ENCODE data around the gene ADPRS.

The ADPRS gene

GRCh38 chr1:36085686-36086526, 2.8 kb upstream of the ADPRS start:
- Histone ChIP-seq H3K27me3 (ENCODE audit: insufficient read depth, low read length, poor library complexity) (peaks cover 11% of the 10 kb centered on the region), H3K4me3 (ENCODE audit: low read depth in 1 of 2, low read length in 2 of 2) (no peak overlapping the region), H2AFZ (ENCODE audit: low read depth, low read length) (no peak overlapping the region), H3K4me2 (ENCODE audit: insufficient read depth, low read length) (no peak overlapping the region), H3K9me3 (ENCODE audit: insufficient read depth, low read length, severe bottlenecking) (no peaks in the 10 kb centered on the region), H3K36me3 (ENCODE audit: insufficient read depth, low read length) (peaks cover 5% of the 10 kb centered on the region; the same call in 1 of the 2 replicates), H4K20me1 (ENCODE audit: insufficient read depth, low read length) (0 out of 2 replicates have a peak, but pooled peaks cover 4% of the 10 kb centered on the region), H3K9ac (ENCODE audit: low read depth, low read length) (no peak overlapping the region), H3K27ac (ENCODE audit: low read length) (no peak overlapping the region), H3K79me2 (ENCODE audit: insufficient read depth, low read length) (peaks cover 22% of the 10 kb centered on the region), H3K4me1 (ENCODE audit: insufficient read depth, low read length) (peaks cover 32% of the 10 kb centered on the region)
- TF ChIP-seq EZH2 (IDR thresholded peaks at IDR 0.05; ENCODE audit: borderline replicate concordance, low read depth, low read length, severe bottlenecking) (no peak), CTCF (IDR thresholded peaks at IDR 0.05; ENCODE audit: borderline replicate concordance, extremely low read depth, low read length, poor library complexity, severe bottlenecking) (no peak)
- ATAC-seq (ENCODE audit: insufficient read depth, low read depth) (no peak), DNase-seq (no peak)

GRCh38 chr1:36086529-36087232, 2.0 kb upstream of the ADPRS start:
- Histone ChIP-seq H3K4me2 (ENCODE audit: insufficient read depth, low read length) (no peak overlapping the region), H4K20me1 (ENCODE audit: insufficient read depth, low read length) (peaks cover 9% of the 10 kb centered on the region; the same call in 1 of the 2 replicates), H3K9me3 (ENCODE audit: insufficient read depth, low read length, severe bottlenecking) (no peaks in the 10 kb centered on the region), H3K27ac (ENCODE audit: low read length) (no peak overlapping the region), H3K27me3 (ENCODE audit: insufficient read depth, low read length, poor library complexity) (peaks cover 11% of the 10 kb centered on the region), H3K79me2 (ENCODE audit: insufficient read depth, low read length) (peaks cover 30% of the 10 kb centered on the region), H3K4me3 (ENCODE audit: low read depth in 1 of 2, low read length in 2 of 2) (no peak overlapping the region), H3K4me1 (ENCODE audit: insufficient read depth, low read length) (peaks cover 38% of the 10 kb centered on the region), H3K9ac (ENCODE audit: low read depth, low read length) (no peak overlapping the region), H3K36me3 (ENCODE audit: insufficient read depth, low read length) (peaks cover 12% of the 10 kb centered on the region), H2AFZ (ENCODE audit: low read depth, low read length) (0 out of 2 replicates have a peak overlapping the region, but pooled peaks have one; percentile 6)
- TF ChIP-seq CTCF (IDR thresholded peaks at IDR 0.05; ENCODE audit: borderline replicate concordance, extremely low read depth, low read length, poor library complexity, severe bottlenecking) (no peak), EZH2 (IDR thresholded peaks at IDR 0.05; ENCODE audit: borderline replicate concordance, low read depth, low read length, severe bottlenecking) (no peak)
- DNase-seq, result no peak
- ATAC-seq (ENCODE audit: insufficient read depth, low read depth), result no peak

GRCh38 chr1:36087233-36088123, 1.2 kb upstream of the ADPRS start:
- peaks cover 20% of the 10 kb centered on the region for H3K36me3 ChIP-seq (ENCODE audit: insufficient read depth, low read length)
- H2AFZ ChIP-seq (ENCODE audit: low read depth, low read length), result peak overlapping the region; percentile 96
- H3K9me3 ChIP-seq (ENCODE audit: insufficient read depth, low read length, severe bottlenecking), result no peaks in the 10 kb centered on the region
- H3K27ac ChIP-seq (ENCODE audit: low read length), result peak overlapping the region; percentile 78; the same call in 1 of the 2 replicates
- H3K9ac ChIP-seq (ENCODE audit: low read depth, low read length), result peak overlapping the region; percentile 83
- peak overlapping the region; percentile 96; the same call in 1 of the 2 replicates for H3K4me2 ChIP-seq (ENCODE audit: insufficient read depth, low read length)
- TF ChIP-seq EZH2 (IDR thresholded peaks at IDR 0.05; ENCODE audit: borderline replicate concordance, low read depth, low read length, severe bottlenecking), result no peak
- no peak for TF ChIP-seq CTCF (IDR thresholded peaks at IDR 0.05; ENCODE audit: borderline replicate concordance, extremely low read depth, low read length, poor library complexity, severe bottlenecking)
- peaks cover 44% of the 10 kb centered on the region for H3K4me1 ChIP-seq (ENCODE audit: insufficient read depth, low read length)
- DNase-seq (no peak), ATAC-seq (ENCODE audit: insufficient read depth, low read depth) (no peak)
- H3K4me3 ChIP-seq (ENCODE audit: low read depth in 1 of 2, low read length in 2 of 2), result peak overlapping the region in 1 of 2 experiments; percentile 85; a peak in 1 of 4 replicates
- peaks cover 14% of the 10 kb centered on the region; the same call in 1 of the 2 replicates for H4K20me1 ChIP-seq (ENCODE audit: insufficient read depth, low read length)
- H3K27me3 ChIP-seq (ENCODE audit: insufficient read depth, low read length, poor library complexity), result peaks cover 11% of the 10 kb centered on the region
- H3K79me2 ChIP-seq (ENCODE audit: insufficient read depth, low read length), result peaks cover 37% of the 10 kb centered on the region

Data from DND-41 (cell line).